ENCODE data around the gene SMURF1. TPM values are rescaled to one million over a fixed set of nuclear protein-coding genes. Genes with fewer than 3 reads are reported as not detected.

SMURF1 gene
- total and polyA plus RNA-seq, 10 donors, result 2.5 to 29.0 (median 21.0) TPM

DNA sequence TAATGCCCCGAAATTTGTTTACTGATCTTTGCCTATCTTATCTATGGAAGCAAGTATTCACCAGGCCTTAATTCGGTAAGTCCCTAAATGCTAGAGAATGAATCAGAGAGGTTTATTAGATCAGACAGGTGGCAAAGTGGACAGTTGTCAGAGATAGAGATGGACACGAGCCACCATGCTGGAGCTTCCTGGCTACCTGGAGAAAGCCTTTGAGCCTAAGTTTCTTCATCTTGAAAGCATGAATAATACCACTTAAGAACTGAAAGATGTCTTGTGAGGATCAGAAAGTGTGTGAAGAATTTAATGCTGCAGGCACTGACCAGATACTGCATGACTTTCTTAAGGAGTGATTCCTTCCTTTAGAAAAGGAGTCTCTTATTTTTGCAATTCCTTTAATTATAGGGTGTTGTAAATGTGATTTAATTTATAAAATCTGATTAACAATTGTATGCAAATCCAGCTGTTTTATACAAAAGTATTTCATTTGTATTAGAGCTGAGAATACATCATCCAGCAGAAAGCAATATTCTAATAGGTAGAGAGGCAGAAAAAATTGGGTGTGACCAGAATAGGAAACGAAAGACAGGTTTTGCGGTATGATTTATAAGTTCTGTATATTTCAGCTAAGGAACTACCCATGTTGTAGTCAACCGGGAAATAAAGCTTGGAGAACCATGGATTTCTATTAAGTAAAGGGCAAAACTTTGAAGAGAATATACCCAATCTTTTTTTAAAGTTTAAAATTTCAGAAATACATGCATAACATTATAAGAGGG is 82.7 kb downstream of the SMURF1 start:
- H3K27me3 ChIP-seq (replicated peaks in 1 of 7), result no peaks in the 10 kb centered on the region
- WGBS, 5 donors, result 61 to 73% (median 68%) methylated on average over 6 of the region's 6 CpGs
- DNase-seq, result no peak
- intact Hi-C loops (cut with DNase I; ENCODE audit: low total_unique reads), result no loop called here
- peaks cover 0 to 9% (median 0%) of the 10 kb centered on the region in 6 donors for H3K4me1 ChIP-seq
- no peaks in the 10 kb centered on the region for H3K9me3 ChIP-seq
- no peak for TF ChIP-seq POLR2A (IDR thresholded peaks at IDR 0.05)
- TF ChIP-seq POLR2AphosphoS5 (IDR thresholded peaks at IDR 0.05), result no peak
- TF ChIP-seq CTCF (IDR thresholded peaks at IDR 0.05 in 8 of 11, conservative IDR thresholded peaks at IDR 0.05 in 3 of 11), result no peak
- H3K36me3 ChIP-seq, result peaks cover 0 to 49% (median 16%) of the 10 kb centered on the region in 6 donors
- H3K27ac ChIP-seq, result no peak overlapping the region
- H3K4me3 ChIP-seq, result no peak overlapping the region

- no peak for DNase-seq
- 93 to 98% (median 95%) methylated on average over 9 of the region's 9 CpGs for WGBS, 5 donors
- no peak overlapping the region for H3K4me3 ChIP-seq
- intact Hi-C loops (cut with DNase I; ENCODE audit: low total_unique reads), result no loop called here
- peaks cover 0 to 97% (median 76%) of the 10 kb centered on the region in 6 donors for H3K36me3 ChIP-seq
- no peak overlapping the region for H3K27ac ChIP-seq
- no peaks in the 10 kb centered on the region for H3K9me3 ChIP-seq
- TF ChIP-seq CTCF (IDR thresholded peaks at IDR 0.05 in 8 of 11, conservative IDR thresholded peaks at IDR 0.05 in 3 of 11) (no peak), POLR2A (IDR thresholded peaks at IDR 0.05) (no peak), POLR2AphosphoS5 (IDR thresholded peaks at IDR 0.05) (no peak)
- H3K27me3 ChIP-seq (replicated peaks in 1 of 7), result no peaks in the 10 kb centered on the region
- no peaks in the 10 kb centered on the region for H3K4me1 ChIP-seq
Measured at GRCh38 chr7:99054781-99055180, 89.1 kb downstream of the SMURF1 start.

DNA sequence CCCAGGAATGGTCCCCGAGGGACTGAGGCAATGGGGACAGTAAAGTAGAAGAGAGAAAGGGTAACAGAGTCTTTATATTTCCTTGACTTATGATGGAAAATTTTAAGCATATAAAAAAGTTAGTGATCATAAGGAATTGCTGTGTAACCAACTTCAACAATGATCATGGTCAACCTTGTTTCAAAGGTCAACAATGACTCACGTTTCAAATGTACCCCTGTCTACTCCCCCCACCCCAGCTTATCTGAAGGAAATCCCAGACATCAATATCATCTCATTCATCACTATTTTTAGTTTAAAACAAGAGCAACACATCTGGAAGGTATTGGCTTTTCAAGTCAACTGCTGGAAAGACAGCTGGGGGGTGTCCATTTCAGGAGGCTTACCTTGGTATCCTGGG is 92.9 kb downstream of the SMURF1 start:
- H3K27me3 ChIP-seq (replicated peaks in 1 of 7), result no peaks in the 10 kb centered on the region
- 76 to 86% (median 81%) methylated on average over 2 of the region's 2 CpGs for WGBS, 5 donors
- H3K36me3 ChIP-seq, result peaks cover 0 to 100% (median 97%) of the 10 kb centered on the region in 6 donors
- H3K4me3 ChIP-seq, result no peak overlapping the region
- H3K27ac ChIP-seq, result no peak overlapping the region
- TF ChIP-seq CTCF (IDR thresholded peaks at IDR 0.05 in 8 of 11, conservative IDR thresholded peaks at IDR 0.05 in 3 of 11) (no peak), POLR2A (IDR thresholded peaks at IDR 0.05) (no peak), POLR2AphosphoS5 (IDR thresholded peaks at IDR 0.05) (no peak)
- intact Hi-C loops (cut with DNase I; ENCODE audit: low total_unique reads), result no loop called here
- no peak for DNase-seq
- H3K4me1 ChIP-seq, result no peaks in the 10 kb centered on the region
- H3K9me3 ChIP-seq, result no peaks in the 10 kb centered on the region

GRCh38 chr7:99047526-99048077 is 96.3 kb downstream of the SMURF1 start:
- no peak for TF ChIP-seq POLR2A (IDR thresholded peaks at IDR 0.05)
- TF ChIP-seq CTCF (IDR thresholded peaks at IDR 0.05 in 8 of 11, conservative IDR thresholded peaks at IDR 0.05 in 3 of 11), result no peak
- no peak for TF ChIP-seq POLR2AphosphoS5 (IDR thresholded peaks at IDR 0.05)
- intact Hi-C loops (cut with DNase I; ENCODE audit: low total_unique reads), result loop anchor here (10.0 kb wide), 1 partner anchor 97 kb away; the partner anchor contains the start of gene SMURF1
- 91 to 97% (median 94%) methylated on average over 13 to 15 of the region's 15 CpGs for WGBS, 5 donors
- H3K4me1 ChIP-seq, result no peaks in the 10 kb centered on the region
- H3K27ac ChIP-seq, result no peak overlapping the region
- no peak for DNase-seq
- no peaks in the 10 kb centered on the region for H3K27me3 ChIP-seq (replicated peaks in 1 of 7)
- no peak overlapping the region for H3K4me3 ChIP-seq
- H3K36me3 ChIP-seq, result peaks cover 0 to 100% (median 92%) of the 10 kb centered on the region in 6 donors
- H3K9me3 ChIP-seq, result no peaks in the 10 kb centered on the region
